WTC11 (cell line): Measurements from ENCODE around the gene TCHP. TPM values are rescaled to one million over a fixed set of nuclear protein-coding genes. Genes with fewer than 3 reads are reported as not detected.

ENCODE experiments used
- ATAC-seq: fragments of 200-7000 bp; cut with Tn5 transposase; 2 replicates; pipeline ENCODE4 v1.10.0; 2021; ENCODE audit warnings: mild to moderate bottlenecking, moderate library complexity
- CTCF ChIA-PET: fragments of 300-600 bp; sonication (Branson Sonifier 250); formaldehyde crosslinking; loops from one replicate; lab custom pipeline; 2021; ENCODE audit warnings: antibody characterized with exemption; lab: Charles Lee
- POLR2A ChIA-PET: fragments of 350-600 bp; sonication (Branson Sonifier 250); formaldehyde crosslinking; loops from one replicate; lab custom pipeline; 2021; ENCODE audit warnings: antibody characterized with exemption; lab: Charles Lee
- DNase-seq: peaks from one replicate; pipeline ENCODE4 v3.0.0; 2021; ENCODE audit warnings: low spot score
- H3K27ac Mint-ChIP-seq: 2 replicates; pipeline ENCODE4 v1.8.0; 2021; ENCODE audit warnings: mixed read lengths
- H3K27me3 Mint-ChIP-seq: 2 replicates; pipeline ENCODE4 v1.8.0; 2021; ENCODE audit warnings: low read depth, mild to moderate bottlenecking, moderate library complexity, mixed read lengths
- H3K36me3 Mint-ChIP-seq: 2 replicates; pipeline ENCODE4 v1.8.0; 2021; ENCODE audit warnings: mixed read lengths
- H3K4me1 Mint-ChIP-seq: 2 replicates; pipeline ENCODE4 v1.8.0; 2022; ENCODE audit warnings: mixed read lengths
- H3K4me3 Mint-ChIP-seq: 2 replicates; pipeline ENCODE4 v1.8.0; 2021; ENCODE audit warnings: mild to moderate bottlenecking, moderate library complexity, mixed read lengths
- H3K9me3 Mint-ChIP-seq: 2 replicates; pipeline ENCODE4 v1.8.0; 2021; ENCODE audit warnings: mixed read lengths
- ATF1 ChIP-seq: sonication (generic); formaldehyde crosslinking; IDR thresholded peaks from 2 replicates; pipeline ENCODE4 v1.8.1; 2023; ENCODE audit warnings: mild to moderate bottlenecking, moderate library complexity, missing genetic modification reagents
- EMX1 ChIP-seq: fragments of 250-450 bp; sonication (Bioruptor Pico); IDR thresholded peaks from 2 replicates; pipeline ENCODE4 v1.8.0; 2021; ENCODE audit warnings: mild to moderate bottlenecking
- GTF2I ChIP-seq: fragments of 250-450 bp; sonication (Bioruptor Pico); conservative IDR thresholded peaks from 2 replicates; pipeline ENCODE4 v1.4.0; 2021; ENCODE audit warnings: mild to moderate bottlenecking
- IRF2 ChIP-seq: sonication (generic); formaldehyde crosslinking; IDR thresholded peaks from 2 replicates; pipeline ENCODE4 v1.8.0; 2022; ENCODE audit warnings: low read depth, missing genetic modification reagents, borderline replicate concordance
- NR3C1 ChIP-seq: sonication (generic); formaldehyde crosslinking; conservative IDR thresholded peaks from 2 replicates; pipeline ENCODE4 v1.8.1; 2023; ENCODE audit warnings: low read depth, mild to moderate bottlenecking, missing genetic modification reagents
- PRRX2 ChIP-seq: fragments of 250-450 bp; sonication (Bioruptor Pico); IDR thresholded peaks from 2 replicates; pipeline ENCODE4 v1.8.0; 2021; ENCODE audit warnings: mild to moderate bottlenecking
- ZBTB21 ChIP-seq: sonication (generic); formaldehyde crosslinking; IDR thresholded peaks from 2 replicates; pipeline ENCODE4 v1.8.1; 2023; ENCODE audit warnings: mild to moderate bottlenecking, missing genetic modification reagents, borderline replicate concordance
- ZNF263 ChIP-seq: sonication (generic); formaldehyde crosslinking; IDR thresholded peaks from 2 replicates; pipeline ENCODE4 v1.8.1; 2022; ENCODE audit warnings: low read depth, mild to moderate bottlenecking, moderate library complexity, missing genetic modification reagents
- total RNA-seq: library from RNA; stranded (reverse); gene quantifications from 3 replicates; pipeline ENCODE4 v1.2.3, GENCODE V29; 2021
- TF ChIP-seq, protein P1 (sequence below): sonication (generic); formaldehyde crosslinking; IDR thresholded peaks from 2 replicates; pipeline ENCODE4 v1.8.1; 2022; ENCODE audit warnings: low read depth, missing genetic modification reagents, borderline replicate concordance
- TF ChIP-seq, protein P2 (sequence below): sonication (generic); formaldehyde crosslinking; IDR thresholded peaks from 2 replicates; pipeline ENCODE4 v1.8.0; 2023; ENCODE audit warnings: mild to moderate bottlenecking, missing genetic modification reagents
- TF ChIP-seq, protein P3 (sequence below): sonication (generic); formaldehyde crosslinking; IDR thresholded peaks from 2 replicates; pipeline ENCODE4 v1.8.1; 2023; ENCODE audit warnings: mild to moderate bottlenecking, missing genetic modification reagents, borderline replicate concordance
- TF ChIP-seq, protein P4 (sequence below): sonication (generic); formaldehyde crosslinking; IDR thresholded peaks from 2 replicates; pipeline ENCODE4 v1.8.0; 2023; ENCODE audit warnings: missing genetic modification reagents
- TF ChIP-seq, protein P5 (sequence below): sonication (generic); formaldehyde crosslinking; IDR thresholded peaks from 2 replicates; pipeline ENCODE4 v1.8.1; 2022; ENCODE audit warnings: low read depth, mild to moderate bottlenecking, moderate library complexity, missing genetic modification reagents, borderline replicate concordance
- TF ChIP-seq, protein P6 (sequence below): fragments of 200-600 bp; IDR thresholded peaks from 2 replicates; pipeline ENCODE4 v1.8.0; 2022; ENCODE audit warnings: antibody characterized with exemption
- TF ChIP-seq, protein P7 (sequence below): sonication (generic); formaldehyde crosslinking; conservative IDR thresholded peaks from 2 replicates; pipeline ENCODE4 v1.8.1; 2022; ENCODE audit warnings: mild to moderate bottlenecking, missing genetic modification reagents

TCHP gene
- total RNA-seq, 1 experiment from 2014 or later: 7.9 TPM

DNA sequence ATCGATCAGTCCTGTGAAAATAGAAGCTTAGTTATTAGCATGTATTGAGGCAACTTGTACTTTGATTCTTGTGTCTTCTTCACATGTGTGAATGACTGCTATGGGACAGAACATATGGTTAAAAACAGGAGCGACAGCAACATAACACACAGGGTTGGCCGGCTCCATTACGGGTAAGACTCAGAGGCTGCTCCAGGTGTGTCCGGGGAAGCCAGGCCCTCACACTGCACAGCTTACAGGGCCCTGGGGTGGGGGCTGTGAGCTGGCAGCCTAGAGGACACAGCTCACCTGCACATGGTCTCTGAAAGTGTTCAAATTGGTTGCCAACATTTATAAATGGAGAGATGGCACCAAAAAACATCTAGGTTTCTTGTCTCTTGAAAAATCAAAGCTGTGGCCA, 31.1 kb downstream of the TCHP start (continued):
- TF ChIP-seq, protein P1, sequence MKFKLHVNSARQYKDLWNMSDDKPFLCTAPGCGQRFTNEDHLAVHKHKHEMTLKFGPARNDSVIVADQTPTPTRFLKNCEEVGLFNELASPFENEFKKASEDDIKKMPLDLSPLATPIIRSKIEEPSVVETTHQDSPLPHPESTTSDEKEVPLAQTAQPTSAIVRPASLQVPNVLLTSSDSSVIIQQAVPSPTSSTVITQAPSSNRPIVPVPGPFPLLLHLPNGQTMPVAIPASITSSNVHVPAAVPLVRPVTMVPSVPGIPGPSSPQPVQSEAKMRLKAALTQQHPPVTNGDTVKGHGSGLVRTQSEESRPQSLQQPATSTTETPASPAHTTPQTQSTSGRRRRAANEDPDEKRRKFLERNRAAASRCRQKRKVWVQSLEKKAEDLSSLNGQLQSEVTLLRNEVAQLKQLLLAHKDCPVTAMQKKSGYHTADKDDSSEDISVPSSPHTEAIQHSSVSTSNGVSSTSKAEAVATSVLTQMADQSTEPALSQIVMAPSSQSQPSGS (CRISPR knock-in tag): no peak
- TF ChIP-seq, protein P2, sequence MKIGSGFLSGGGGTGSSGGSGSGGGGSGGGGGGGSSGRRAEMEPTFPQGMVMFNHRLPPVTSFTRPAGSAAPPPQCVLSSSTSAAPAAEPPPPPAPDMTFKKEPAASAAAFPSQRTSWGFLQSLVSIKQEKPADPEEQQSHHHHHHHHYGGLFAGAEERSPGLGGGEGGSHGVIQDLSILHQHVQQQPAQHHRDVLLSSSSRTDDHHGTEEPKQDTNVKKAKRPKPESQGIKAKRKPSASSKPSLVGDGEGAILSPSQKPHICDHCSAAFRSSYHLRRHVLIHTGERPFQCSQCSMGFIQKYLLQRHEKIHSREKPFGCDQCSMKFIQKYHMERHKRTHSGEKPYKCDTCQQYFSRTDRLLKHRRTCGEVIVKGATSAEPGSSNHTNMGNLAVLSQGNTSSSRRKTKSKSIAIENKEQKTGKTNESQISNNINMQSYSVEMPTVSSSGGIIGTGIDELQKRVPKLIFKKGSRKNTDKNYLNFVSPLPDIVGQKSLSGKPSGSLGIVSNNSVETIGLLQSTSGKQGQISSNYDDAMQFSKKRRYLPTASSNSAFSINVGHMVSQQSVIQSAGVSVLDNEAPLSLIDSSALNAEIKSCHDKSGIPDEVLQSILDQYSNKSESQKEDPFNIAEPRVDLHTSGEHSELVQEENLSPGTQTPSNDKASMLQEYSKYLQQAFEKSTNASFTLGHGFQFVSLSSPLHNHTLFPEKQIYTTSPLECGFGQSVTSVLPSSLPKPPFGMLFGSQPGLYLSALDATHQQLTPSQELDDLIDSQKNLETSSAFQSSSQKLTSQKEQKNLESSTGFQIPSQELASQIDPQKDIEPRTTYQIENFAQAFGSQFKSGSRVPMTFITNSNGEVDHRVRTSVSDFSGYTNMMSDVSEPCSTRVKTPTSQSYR (CRISPR knock-in tag): no peak
- TF ChIP-seq, protein P3, sequence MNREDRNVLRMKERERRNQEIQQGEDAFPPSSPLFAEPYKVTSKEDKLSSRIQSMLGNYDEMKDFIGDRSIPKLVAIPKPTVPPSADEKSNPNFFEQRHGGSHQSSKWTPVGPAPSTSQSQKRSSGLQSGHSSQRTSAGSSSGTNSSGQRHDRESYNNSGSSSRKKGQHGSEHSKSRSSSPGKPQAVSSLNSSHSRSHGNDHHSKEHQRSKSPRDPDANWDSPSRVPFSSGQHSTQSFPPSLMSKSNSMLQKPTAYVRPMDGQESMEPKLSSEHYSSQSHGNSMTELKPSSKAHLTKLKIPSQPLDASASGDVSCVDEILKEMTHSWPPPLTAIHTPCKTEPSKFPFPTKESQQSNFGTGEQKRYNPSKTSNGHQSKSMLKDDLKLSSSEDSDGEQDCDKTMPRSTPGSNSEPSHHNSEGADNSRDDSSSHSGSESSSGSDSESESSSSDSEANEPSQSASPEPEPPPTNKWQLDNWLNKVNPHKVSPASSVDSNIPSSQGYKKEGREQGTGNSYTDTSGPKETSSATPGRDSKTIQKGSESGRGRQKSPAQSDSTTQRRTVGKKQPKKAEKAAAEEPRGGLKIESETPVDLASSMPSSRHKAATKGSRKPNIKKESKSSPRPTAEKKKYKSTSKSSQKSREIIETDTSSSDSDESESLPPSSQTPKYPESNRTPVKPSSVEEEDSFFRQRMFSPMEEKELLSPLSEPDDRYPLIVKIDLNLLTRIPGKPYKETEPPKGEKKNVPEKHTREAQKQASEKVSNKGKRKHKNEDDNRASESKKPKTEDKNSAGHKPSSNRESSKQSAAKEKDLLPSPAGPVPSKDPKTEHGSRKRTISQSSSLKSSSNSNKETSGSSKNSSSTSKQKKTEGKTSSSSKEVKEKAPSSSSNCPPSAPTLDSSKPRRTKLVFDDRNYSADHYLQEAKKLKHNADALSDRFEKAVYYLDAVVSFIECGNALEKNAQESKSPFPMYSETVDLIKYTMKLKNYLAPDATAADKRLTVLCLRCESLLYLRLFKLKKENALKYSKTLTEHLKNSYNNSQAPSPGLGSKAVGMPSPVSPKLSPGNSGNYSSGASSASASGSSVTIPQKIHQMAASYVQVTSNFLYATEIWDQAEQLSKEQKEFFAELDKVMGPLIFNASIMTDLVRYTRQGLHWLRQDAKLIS (CRISPR knock-in tag): no peak
- TF ChIP-seq ZBTB21 (CRISPR knock-in tag) (no peak), ZNF263 (CRISPR knock-in tag) (no peak), NR3C1 (CRISPR knock-in tag) (no peak)
- TF ChIP-seq, protein P4, sequence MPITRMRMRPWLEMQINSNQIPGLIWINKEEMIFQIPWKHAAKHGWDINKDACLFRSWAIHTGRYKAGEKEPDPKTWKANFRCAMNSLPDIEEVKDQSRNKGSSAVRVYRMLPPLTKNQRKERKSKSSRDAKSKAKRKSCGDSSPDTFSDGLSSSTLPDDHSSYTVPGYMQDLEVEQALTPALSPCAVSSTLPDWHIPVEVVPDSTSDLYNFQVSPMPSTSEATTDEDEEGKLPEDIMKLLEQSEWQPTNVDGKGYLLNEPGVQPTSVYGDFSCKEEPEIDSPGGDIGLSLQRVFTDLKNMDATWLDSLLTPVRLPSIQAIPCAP (CRISPR knock-in tag): no peak
- TF ChIP-seq, all 79 proteins: peak for 0

DNA sequence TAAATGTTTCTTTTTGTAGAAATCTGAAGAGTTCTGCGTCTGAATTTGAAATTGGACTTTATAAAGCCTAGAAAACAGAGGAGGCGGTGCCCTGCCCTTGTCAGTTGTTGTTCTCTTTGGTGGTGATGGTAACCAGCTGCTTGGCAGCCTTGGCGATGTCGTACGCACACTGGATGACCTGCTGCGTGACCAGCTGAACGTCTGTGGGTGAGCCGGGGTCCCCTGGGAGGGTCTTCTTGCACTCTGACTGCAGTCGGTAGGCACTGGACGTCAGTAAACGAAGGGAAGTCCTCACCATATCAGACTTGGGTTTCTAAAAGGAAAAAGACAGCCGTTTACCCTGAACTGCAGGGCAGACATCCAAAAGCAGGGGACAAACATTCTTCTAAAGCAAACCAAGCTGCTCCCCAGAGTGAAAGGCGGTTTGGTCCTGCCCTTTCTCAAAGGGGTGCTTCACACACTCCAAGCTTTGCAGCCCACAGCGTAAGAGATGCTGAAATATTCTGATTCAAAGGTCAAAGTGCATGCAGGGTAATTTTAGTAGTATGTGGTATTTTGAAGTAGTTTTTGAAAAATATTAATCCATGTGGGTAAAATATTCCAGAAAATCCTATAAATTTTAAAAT, 32.9 kb downstream of the TCHP start:
- Mint-ChIP-seq H3K4me3 (no peak overlapping the region), H3K27ac (no peak overlapping the region), H3K36me3 (peaks cover 36% of the 10 kb centered on the region), H3K27me3 (no peaks in the 10 kb centered on the region), H3K4me1 (no peaks in the 10 kb centered on the region), H3K9me3 (no peaks in the 10 kb centered on the region)
- TF ChIP-seq, protein P5, sequence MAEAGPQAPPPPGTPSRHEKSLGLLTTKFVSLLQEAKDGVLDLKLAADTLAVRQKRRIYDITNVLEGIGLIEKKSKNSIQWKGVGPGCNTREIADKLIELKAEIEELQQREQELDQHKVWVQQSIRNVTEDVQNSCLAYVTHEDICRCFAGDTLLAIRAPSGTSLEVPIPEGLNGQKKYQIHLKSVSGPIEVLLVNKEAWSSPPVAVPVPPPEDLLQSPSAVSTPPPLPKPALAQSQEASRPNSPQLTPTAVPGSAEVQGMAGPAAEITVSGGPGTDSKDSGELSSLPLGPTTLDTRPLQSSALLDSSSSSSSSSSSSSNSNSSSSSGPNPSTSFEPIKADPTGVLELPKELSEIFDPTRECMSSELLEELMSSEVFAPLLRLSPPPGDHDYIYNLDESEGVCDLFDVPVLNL (CRISPR knock-in tag): no peak
- TF ChIP-seq, protein P6, sequence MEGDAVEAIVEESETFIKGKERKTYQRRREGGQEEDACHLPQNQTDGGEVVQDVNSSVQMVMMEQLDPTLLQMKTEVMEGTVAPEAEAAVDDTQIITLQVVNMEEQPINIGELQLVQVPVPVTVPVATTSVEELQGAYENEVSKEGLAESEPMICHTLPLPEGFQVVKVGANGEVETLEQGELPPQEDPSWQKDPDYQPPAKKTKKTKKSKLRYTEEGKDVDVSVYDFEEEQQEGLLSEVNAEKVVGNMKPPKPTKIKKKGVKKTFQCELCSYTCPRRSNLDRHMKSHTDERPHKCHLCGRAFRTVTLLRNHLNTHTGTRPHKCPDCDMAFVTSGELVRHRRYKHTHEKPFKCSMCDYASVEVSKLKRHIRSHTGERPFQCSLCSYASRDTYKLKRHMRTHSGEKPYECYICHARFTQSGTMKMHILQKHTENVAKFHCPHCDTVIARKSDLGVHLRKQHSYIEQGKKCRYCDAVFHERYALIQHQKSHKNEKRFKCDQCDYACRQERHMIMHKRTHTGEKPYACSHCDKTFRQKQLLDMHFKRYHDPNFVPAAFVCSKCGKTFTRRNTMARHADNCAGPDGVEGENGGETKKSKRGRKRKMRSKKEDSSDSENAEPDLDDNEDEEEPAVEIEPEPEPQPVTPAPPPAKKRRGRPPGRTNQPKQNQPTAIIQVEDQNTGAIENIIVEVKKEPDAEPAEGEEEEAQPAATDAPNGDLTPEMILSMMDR: no peak
- TF ChIP-seq, protein P7, sequence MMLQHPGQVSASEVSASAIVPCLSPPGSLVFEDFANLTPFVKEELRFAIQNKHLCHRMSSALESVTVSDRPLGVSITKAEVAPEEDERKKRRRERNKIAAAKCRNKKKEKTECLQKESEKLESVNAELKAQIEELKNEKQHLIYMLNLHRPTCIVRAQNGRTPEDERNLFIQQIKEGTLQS: no peak
- TF ChIP-seq, protein P1 (CRISPR knock-in tag): no peak
- TF ChIP-seq IRF2 (CRISPR knock-in tag) (no peak), EMX1 (no peak), GTF2I (CRISPR knock-in tag) (no peak), ATF1 (CRISPR knock-in tag) (no peak), PRRX2 (no peak)
- CTCF ChIA-PET: interaction anchor here (0.9 kb wide), 1 partner anchor 88 kb away, joined by 4 read pairs; no protein-coding TSS in a partner anchor
- ATAC-seq (no peak), DNase-seq (no peak)
- POLR2A ChIA-PET: no interaction called here
